Breast epithelium (tissue), 3 donors: ENCODE measurements around the gene ANKDD1B.

ENCODE experiments used
- POLR2A ChIP-seq: fragments of 450-650 bp; IDR thresholded peaks from one replicate; pipeline ENCODE4 v1.6.1; 2016; ENCODE audit warnings: antibody characterized with exemption, mild to moderate bottlenecking, moderate library complexity
- TF ChIP-seq, protein P1 (sequence below), 3 donors: fragments of 450-650 bp; IDR thresholded peaks; one replicate each; pipeline ENCODE4 v1.5.1; 2016 to 2017; ENCODE audit warnings: antibody characterized with exemption in 3 of 3, mild to moderate bottlenecking in 3 of 3, moderate library complexity in 3 of 3

- TF ChIP-seq, protein P1, sequence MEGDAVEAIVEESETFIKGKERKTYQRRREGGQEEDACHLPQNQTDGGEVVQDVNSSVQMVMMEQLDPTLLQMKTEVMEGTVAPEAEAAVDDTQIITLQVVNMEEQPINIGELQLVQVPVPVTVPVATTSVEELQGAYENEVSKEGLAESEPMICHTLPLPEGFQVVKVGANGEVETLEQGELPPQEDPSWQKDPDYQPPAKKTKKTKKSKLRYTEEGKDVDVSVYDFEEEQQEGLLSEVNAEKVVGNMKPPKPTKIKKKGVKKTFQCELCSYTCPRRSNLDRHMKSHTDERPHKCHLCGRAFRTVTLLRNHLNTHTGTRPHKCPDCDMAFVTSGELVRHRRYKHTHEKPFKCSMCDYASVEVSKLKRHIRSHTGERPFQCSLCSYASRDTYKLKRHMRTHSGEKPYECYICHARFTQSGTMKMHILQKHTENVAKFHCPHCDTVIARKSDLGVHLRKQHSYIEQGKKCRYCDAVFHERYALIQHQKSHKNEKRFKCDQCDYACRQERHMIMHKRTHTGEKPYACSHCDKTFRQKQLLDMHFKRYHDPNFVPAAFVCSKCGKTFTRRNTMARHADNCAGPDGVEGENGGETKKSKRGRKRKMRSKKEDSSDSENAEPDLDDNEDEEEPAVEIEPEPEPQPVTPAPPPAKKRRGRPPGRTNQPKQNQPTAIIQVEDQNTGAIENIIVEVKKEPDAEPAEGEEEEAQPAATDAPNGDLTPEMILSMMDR (IDR thresholded peaks at IDR 0.05) = no peak
- no peak for TF ChIP-seq POLR2A
These were observed 2.4 kb upstream of the ANKDD1B start for GRCh38 chr5:75608870-75609269.
